ENCODE measurements around the gene ANKRD13D. TPM values are rescaled to one million over a fixed set of nuclear protein-coding genes. Genes with fewer than 3 reads are reported as not detected.

Gene ANKRD13D
- total RNA-seq, 2 donors from 2014 or later = 56.6 to 58.6 TPM

DNA sequence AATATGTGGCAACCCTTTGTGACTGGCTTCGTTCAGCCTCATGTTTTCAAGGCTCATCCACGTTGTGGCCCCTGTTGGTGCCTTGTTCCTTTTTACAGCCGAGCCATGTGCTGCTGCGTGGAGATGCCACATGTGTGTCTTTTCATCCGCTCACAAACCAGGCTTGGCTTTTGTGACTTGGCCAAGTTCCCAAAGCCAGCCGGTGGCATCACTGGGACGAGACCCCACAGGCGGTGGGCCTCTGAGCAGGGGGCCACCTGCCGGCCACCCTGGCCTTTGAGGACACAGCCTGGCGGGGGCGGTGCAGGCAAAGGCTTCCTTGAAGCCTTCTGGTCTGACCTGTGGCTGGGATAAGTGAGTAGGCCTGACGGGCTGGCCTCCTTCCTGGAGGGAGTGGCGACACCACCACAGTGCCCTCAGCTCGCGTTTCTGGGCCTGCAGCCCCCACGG is 12.3 kb upstream of the ANKRD13D start:
- Histone ChIP-seq H3K9ac (ENCODE audit: extremely low read depth, low read length, poor library complexity, severe bottlenecking) (no peak overlapping the region), H3K36me3 (ENCODE audit: control insufficient read depth, insufficient read depth, low read length) (peaks cover 12% of the 10 kb centered on the region), H3K27me3 (ENCODE audit: control insufficient read depth, insufficient read depth, low read length, poor library complexity, severe bottlenecking) (no peaks in the 10 kb centered on the region), H3K27ac (ENCODE audit: low read depth, low read length) (peak overlapping the region; percentile 82), H3K4me1 (ENCODE audit: control insufficient read depth, insufficient read depth, low read length) (no peaks in the 10 kb centered on the region), H3K4me3 (ENCODE audit: low read length) (no peak overlapping the region), H3K9me3 (ENCODE audit: control insufficient read depth, low read length) (no peaks in the 10 kb centered on the region)
- no peak overlapping the region for H3K4me3 Mint-ChIP-seq
- H3K27me3 Mint-ChIP-seq (ENCODE audit: insufficient read depth) = no peaks in the 10 kb centered on the region
- H3K36me3 Mint-ChIP-seq (ENCODE audit: low read depth) = peaks cover 18% of the 10 kb centered on the region
- H3K27ac Mint-ChIP-seq = peak overlapping the region; percentile 52
- peak; percentile 49 for TF ChIP-seq CTCF (conservative IDR thresholded peaks at IDR 0.05)
- no peaks in the 10 kb centered on the region for H3K9me3 Mint-ChIP-seq
- 88 to 97% methylated on average over 7 to 16 of the region's 16 CpGs for WGBS, 2 experiments (ENCODE audit: insufficient coverage in 1 of 2, insufficient read length in 1 of 2)
- DNase-seq = peak; percentile 75
- peaks cover 3% of the 10 kb centered on the region for H3K4me1 Mint-ChIP-seq

- Mint-ChIP-seq H3K4me1 (peaks cover 3% of the 10 kb centered on the region), H3K27ac (peak overlapping the region; percentile 52), H3K36me3 (ENCODE audit: low read depth) (peaks cover 22% of the 10 kb centered on the region), H3K9me3 (no peaks in the 10 kb centered on the region), H3K27me3 (ENCODE audit: insufficient read depth) (no peaks in the 10 kb centered on the region), H3K4me3 (no peak overlapping the region)
- WGBS, 2 experiments (ENCODE audit: insufficient coverage in 1 of 2, insufficient read length in 1 of 2) = 65 to 77% methylated on average over 8 to 24 of the region's 24 CpGs
- Histone ChIP-seq H3K4me3 (ENCODE audit: low read length) (no peak overlapping the region), H3K27ac (ENCODE audit: low read depth, low read length) (peak overlapping the region; percentile 82), H3K9me3 (ENCODE audit: control insufficient read depth, low read length) (no peaks in the 10 kb centered on the region), H3K36me3 (ENCODE audit: control insufficient read depth, insufficient read depth, low read length) (peaks cover 12% of the 10 kb centered on the region), H3K27me3 (ENCODE audit: control insufficient read depth, insufficient read depth, low read length, poor library complexity, severe bottlenecking) (no peaks in the 10 kb centered on the region), H3K9ac (ENCODE audit: extremely low read depth, low read length, poor library complexity, severe bottlenecking) (no peak overlapping the region), H3K4me1 (ENCODE audit: control insufficient read depth, insufficient read depth, low read length) (no peaks in the 10 kb centered on the region)
- DNase-seq = peak; percentile 89
- no peak for TF ChIP-seq CTCF (conservative IDR thresholded peaks at IDR 0.05)
These were observed 11.7 kb upstream of the ANKRD13D start for GRCh38 chr11:67277231-67277961.

GRCh38 chr11:67278135-67278938 is 10.8 kb upstream of the ANKRD13D start:
- Mint-ChIP-seq H3K36me3 (ENCODE audit: low read depth) (peaks cover 31% of the 10 kb centered on the region), H3K9me3 (no peaks in the 10 kb centered on the region), H3K4me1 (peaks cover 3% of the 10 kb centered on the region), H3K27ac (no peak overlapping the region), H3K27me3 (ENCODE audit: insufficient read depth) (no peaks in the 10 kb centered on the region), H3K4me3 (no peak overlapping the region)
- DNase-seq = no peak
- Histone ChIP-seq H3K4me3 (ENCODE audit: low read length) (no peak overlapping the region), H3K27ac (ENCODE audit: low read depth, low read length) (peak overlapping the region; percentile 82), H3K36me3 (ENCODE audit: control insufficient read depth, insufficient read depth, low read length) (peaks cover 18% of the 10 kb centered on the region), H3K9ac (ENCODE audit: extremely low read depth, low read length, poor library complexity, severe bottlenecking) (no peak overlapping the region), H3K9me3 (ENCODE audit: control insufficient read depth, low read length) (no peaks in the 10 kb centered on the region), H3K4me1 (ENCODE audit: control insufficient read depth, insufficient read depth, low read length) (no peaks in the 10 kb centered on the region), H3K27me3 (ENCODE audit: control insufficient read depth, insufficient read depth, low read length, poor library complexity, severe bottlenecking) (no peaks in the 10 kb centered on the region)
- 93 to 94% methylated on average over 6 to 14 of the region's 14 CpGs for WGBS, 2 experiments (ENCODE audit: insufficient coverage in 1 of 2, insufficient read length in 1 of 2)
- no peak for TF ChIP-seq CTCF (conservative IDR thresholded peaks at IDR 0.05)

All from endodermal cell (in vitro differentiated cells).